ENCODE results near the gene RPS6KA5. TPM values are rescaled to one million over a fixed set of nuclear protein-coding genes. Genes with fewer than 3 reads are reported as not detected.
"Not testable (repeated sequence)": the region's sequence is repeated elsewhere in the genome, so short reads cannot be mapped to it uniquely, and the experiment has no call there.

Gene RPS6KA5
- 10 to 100 TPM; 48.1 to 58.2 TPM for total RNA-seq

GRCh38 chr14:91060351-91061055, at the start of gene RPS6KA5:
TSS of gene RPS6KA5 (minus strand) at chr14:91060641. CDS start at chr14:91060434, 207 bp downstream.
- no peaks in the 10 kb centered on the region for H3K9me3 Mint-ChIP-seq (ENCODE audit: low read depth)
- CTCF ChIA-PET, result interaction anchor here (0.5 to 9.7 kb wide), 21 partner anchors 13 to 301 kb away, joined by 3 to 125 read pairs (median 4); partner anchors contain the start of gene DGLUCY

GRCh38 chr14:91108941-91109611, 48.6 kb upstream of the RPS6KA5 start:
- H3K4me1 Mint-ChIP-seq, result peaks cover 54% of the 10 kb centered on the region
- H3K4me3 Mint-ChIP-seq, result peak overlapping the region; percentile 34
- CTCF ChIA-PET, result no interaction called here

More at GRCh38 chr14:91060351-91061055, at the start of gene RPS6KA5:
- H3K4me3 Mint-ChIP-seq, result peak within 1 kb of the TSS; percentile 76
- ATAC-seq, result peak; percentile 84
- H3K27me3 Mint-ChIP-seq, result no peaks in the 10 kb centered on the region
- peaks cover 57% of the 10 kb centered on the region for H3K4me1 Mint-ChIP-seq
- peaks cover 43% of the 10 kb centered on the region for H3K36me3 Mint-ChIP-seq
- peak; percentile 100 for DNase-seq
- peak within 1 kb of the TSS; percentile 78 for H3K27ac Mint-ChIP-seq

GRCh38 chr14:91103116-91103515, 42.7 kb upstream of the RPS6KA5 start:
- CTCF ChIA-PET, result no interaction called here
- no peak overlapping the region for H3K4me3 Mint-ChIP-seq

More at GRCh38 chr14:91108941-91109611, 48.6 kb upstream of the RPS6KA5 start:
- Mint-ChIP-seq H3K27ac (peak overlapping the region; percentile 94), H3K36me3 (peaks cover 10% of the 10 kb centered on the region), H3K9me3 (ENCODE audit: low read depth) (no peaks in the 10 kb centered on the region), H3K27me3 (no peaks in the 10 kb centered on the region)
- DNase-seq, result peak; percentile 65
- ATAC-seq, result peak; percentile 13

GRCh38 chr14:91100102-91100501, 39.7 kb upstream of the RPS6KA5 start:
- Mint-ChIP-seq H3K27ac (peak overlapping the region; percentile 77), H3K27me3 (no peaks in the 10 kb centered on the region), H3K36me3 (peaks cover 8% of the 10 kb centered on the region), H3K4me3 (peak overlapping the region; percentile 6), H3K4me1 (peaks cover 21% of the 10 kb centered on the region), H3K9me3 (ENCODE audit: low read depth) (no peaks in the 10 kb centered on the region)
- CTCF ChIA-PET, result interaction anchor here (1.0 to 1.7 kb wide), 4 partner anchors 13 to 209 kb away, joined by 3 to 4 read pairs (median 4); partner anchors contain the start of gene DGLUCY
- no peak for DNase-seq
- ATAC-seq, result peak; percentile 67

More at GRCh38 chr14:91103116-91103515, 42.7 kb upstream of the RPS6KA5 start:
- ATAC-seq (no peak), DNase-seq (no peak)
- peaks cover 9% of the 10 kb centered on the region for H3K36me3 Mint-ChIP-seq
- no peaks in the 10 kb centered on the region for H3K27me3 Mint-ChIP-seq
- H3K27ac Mint-ChIP-seq, result no peak overlapping the region
- no peaks in the 10 kb centered on the region for H3K9me3 Mint-ChIP-seq (ENCODE audit: low read depth)
- peaks cover 28% of the 10 kb centered on the region for H3K4me1 Mint-ChIP-seq

DNA sequence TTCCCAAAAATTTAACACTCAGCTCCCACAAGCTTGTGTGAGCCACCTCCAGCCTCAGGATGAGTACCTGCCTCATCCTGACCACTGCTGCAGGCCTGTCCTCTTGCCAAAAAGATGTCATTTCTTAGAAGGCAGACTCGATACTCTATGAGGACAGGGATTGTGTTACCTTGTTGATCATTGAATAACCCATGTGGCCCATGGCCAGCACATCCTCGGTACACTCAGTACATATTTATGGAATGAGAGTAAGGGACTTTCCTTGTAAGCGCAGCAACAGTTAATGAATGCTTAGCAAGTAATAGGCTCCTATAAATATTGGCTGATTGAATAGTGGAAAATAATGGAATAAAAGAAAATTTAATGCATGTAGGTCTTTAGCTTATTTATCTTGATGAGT, 38.1 kb upstream of the RPS6KA5 start:
- no peak overlapping the region for H3K4me3 Mint-ChIP-seq

GRCh38 chr14:91097657-91098056, 37.2 kb upstream of the RPS6KA5 start:
- not testable (repeated sequence) for H3K27me3 Mint-ChIP-seq; H3K36me3 Mint-ChIP-seq; ATAC-seq; DNase-seq; H3K27ac Mint-ChIP-seq; H3K9me3 Mint-ChIP-seq (ENCODE audit: low read depth); H3K4me3 Mint-ChIP-seq
- CTCF ChIA-PET, result interaction anchor here (0.7 to 1.5 kb wide), 4 partner anchors 9 to 84 kb away, joined by 3 read pairs; partner anchors contain the start of gene RPS6KA5
- peaks cover 21% of the 10 kb centered on the region for H3K4me1 Mint-ChIP-seq

More for the DNA sequence above, 38.1 kb upstream of the RPS6KA5 start:
- Mint-ChIP-seq H3K27me3 (no peaks in the 10 kb centered on the region), H3K36me3 (peaks cover 7% of the 10 kb centered on the region), H3K4me1 (peaks cover 21% of the 10 kb centered on the region), H3K27ac (no peak overlapping the region), H3K9me3 (ENCODE audit: low read depth) (no peaks in the 10 kb centered on the region)
- CTCF ChIA-PET, result interaction anchor here (1.1 to 1.6 kb wide), 2 partner anchors 13 to 38 kb away, joined by 3 to 5 read pairs; partner anchors contain the start of gene RPS6KA5
- ATAC-seq (no peak), DNase-seq (no peak)

DNA sequence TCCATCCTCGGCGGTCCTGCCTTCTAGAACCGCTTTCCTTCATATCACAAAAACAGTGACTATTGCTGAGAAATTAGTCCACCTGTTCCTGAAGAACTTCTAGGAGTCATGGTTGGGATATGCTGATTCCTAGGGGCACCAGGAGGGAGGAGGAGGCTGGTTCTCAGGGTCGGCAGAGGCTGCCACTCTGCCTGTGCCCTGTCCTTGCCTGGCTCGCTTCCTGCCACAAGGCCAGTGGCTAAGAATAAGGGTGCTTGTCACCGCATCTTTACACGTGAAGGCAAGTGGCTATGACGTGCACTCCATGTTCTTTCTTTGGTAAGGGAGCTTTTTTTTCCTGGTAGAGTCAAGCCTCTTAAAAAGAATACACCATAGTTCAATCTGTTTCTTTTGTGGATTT, 34.7 kb upstream of the RPS6KA5 start:
- no peak overlapping the region for H3K4me3 Mint-ChIP-seq
- no peaks in the 10 kb centered on the region for H3K27me3 Mint-ChIP-seq
- ATAC-seq, result no peak
- H3K9me3 Mint-ChIP-seq (ENCODE audit: low read depth), result no peaks in the 10 kb centered on the region
- no peak for DNase-seq
- peaks cover 22% of the 10 kb centered on the region for H3K4me1 Mint-ChIP-seq
- H3K36me3 Mint-ChIP-seq, result peaks cover 5% of the 10 kb centered on the region
- CTCF ChIA-PET, result interaction anchor here (0.7 to 1.1 kb wide), 3 partner anchors 12 to 20 kb away, joined by 3 read pairs; no protein-coding TSS in a partner anchor
- no peak overlapping the region for H3K27ac Mint-ChIP-seq

DNA sequence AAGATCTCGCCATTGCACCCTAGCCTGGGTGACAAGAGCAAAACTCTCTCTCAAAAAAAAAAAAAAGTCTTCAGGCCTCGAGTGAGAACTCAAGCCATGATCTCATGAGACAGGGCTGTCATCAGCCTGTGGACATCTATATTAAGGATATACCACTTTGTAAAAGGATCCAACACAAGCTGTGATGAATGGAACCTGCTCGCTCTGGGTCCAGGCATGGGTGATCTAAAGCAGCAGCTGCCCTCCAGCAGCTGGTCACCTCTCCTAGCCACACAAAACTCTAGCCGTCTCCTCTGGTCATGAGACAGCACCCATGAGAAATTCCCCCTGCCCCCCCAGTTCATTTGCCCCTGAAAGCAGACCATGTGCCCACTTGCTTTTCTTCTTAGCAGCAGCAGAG, 34.3 kb upstream of the RPS6KA5 start:
- no peak overlapping the region for H3K27ac Mint-ChIP-seq
- DNase-seq, result no peak
- H3K9me3 Mint-ChIP-seq (ENCODE audit: low read depth), result no peaks in the 10 kb centered on the region
- CTCF ChIA-PET, result interaction anchor here (0.9 to 1.1 kb wide), 2 partner anchors 12 to 20 kb away, joined by 3 read pairs; no protein-coding TSS in a partner anchor
- H3K27me3 Mint-ChIP-seq, result no peaks in the 10 kb centered on the region
- no peak for ATAC-seq
- peaks cover 22% of the 10 kb centered on the region for H3K4me1 Mint-ChIP-seq
- peaks cover 5% of the 10 kb centered on the region for H3K36me3 Mint-ChIP-seq
- H3K4me3 Mint-ChIP-seq, result no peak overlapping the region

DNA sequence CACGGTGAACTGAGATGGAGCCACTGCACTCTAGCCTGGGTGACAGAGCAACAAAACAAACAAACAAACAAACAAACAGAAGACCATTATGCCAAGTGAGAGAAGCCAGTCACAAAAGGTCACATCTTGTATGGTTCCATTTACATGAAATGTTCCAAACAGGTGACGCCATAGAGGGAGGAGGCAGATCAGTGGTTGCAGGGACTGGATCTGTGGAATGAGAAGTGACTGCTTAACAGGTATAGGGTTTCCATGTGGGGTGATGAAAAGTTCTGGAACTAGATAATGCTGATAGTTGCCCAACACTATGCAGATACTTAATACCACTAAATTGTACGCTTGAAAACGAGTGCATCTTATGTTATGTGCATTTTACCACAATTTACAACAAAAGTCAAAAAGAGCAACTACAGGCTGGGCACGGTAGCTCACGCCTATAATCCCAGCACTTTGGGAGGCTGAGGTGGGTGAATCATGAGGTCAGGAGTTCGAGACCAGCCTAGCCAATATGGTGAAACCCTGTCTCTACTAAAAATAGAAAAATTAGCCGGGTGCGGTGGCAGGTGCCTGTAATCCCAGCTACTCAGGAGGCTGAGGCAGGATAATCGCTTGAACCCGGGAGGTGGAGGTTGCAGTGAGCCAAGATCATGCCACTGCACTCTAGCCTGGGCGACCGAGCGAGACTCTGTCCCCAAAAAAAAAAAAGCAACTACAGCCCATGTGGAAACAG, 33.5 kb upstream of the RPS6KA5 start:
- peaks cover 16% of the 10 kb centered on the region for H3K4me1 Mint-ChIP-seq
- CTCF ChIA-PET; H3K9me3 Mint-ChIP-seq (ENCODE audit: low read depth); H3K36me3 Mint-ChIP-seq; DNase-seq; ATAC-seq; H3K27me3 Mint-ChIP-seq; H3K27ac Mint-ChIP-seq; H3K4me3 Mint-ChIP-seq: not testable (repeated sequence)

DNA sequence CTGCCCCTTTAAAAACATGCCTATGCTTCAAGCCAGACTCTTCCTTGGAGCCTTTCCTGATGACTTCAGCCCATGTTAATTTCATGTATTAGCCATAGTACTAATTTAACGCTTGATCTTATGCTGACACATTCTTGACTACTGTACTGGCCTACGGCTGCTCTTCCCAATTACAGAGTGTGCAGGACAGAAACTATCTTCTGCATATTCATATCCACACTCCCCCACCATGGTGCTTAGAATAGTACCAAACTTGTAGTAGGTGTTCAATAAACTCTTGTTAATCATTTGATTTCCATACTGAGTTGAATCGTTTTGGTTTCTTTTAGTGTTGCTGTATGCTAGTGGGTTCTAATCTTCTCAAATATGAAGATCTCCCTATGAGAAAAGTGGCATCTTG, 31.6 kb upstream of the RPS6KA5 start:
- Mint-ChIP-seq H3K4me3 (no peak overlapping the region), H3K27me3 (no peaks in the 10 kb centered on the region), H3K4me1 (peaks cover 19% of the 10 kb centered on the region), H3K36me3 (peaks cover 2% of the 10 kb centered on the region), H3K9me3 (ENCODE audit: low read depth) (no peaks in the 10 kb centered on the region), H3K27ac (no peak overlapping the region)
- no peak for ATAC-seq
- DNase-seq, result no peak
- CTCF ChIA-PET, result no interaction called here

DNA sequence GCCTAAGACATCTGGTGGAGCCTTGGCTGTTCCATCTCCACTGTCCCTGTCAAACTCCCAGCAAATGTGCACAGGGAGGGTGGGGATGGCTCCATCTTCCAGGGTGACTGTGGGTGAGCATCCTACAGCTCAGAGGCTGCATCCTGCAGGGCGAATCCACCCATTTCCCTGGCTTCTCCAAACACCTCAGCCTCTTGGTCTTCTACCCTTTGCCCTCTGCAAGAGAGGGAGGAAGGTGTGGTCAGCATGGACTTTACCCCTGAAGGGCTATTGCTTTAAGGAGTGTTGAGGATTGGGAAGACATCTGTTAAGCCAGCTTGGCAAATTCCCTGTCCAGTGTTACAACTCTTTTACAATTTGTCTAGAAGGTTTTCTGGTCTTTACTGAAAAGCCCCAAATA, 30.3 kb upstream of the RPS6KA5 start:
- Mint-ChIP-seq H3K4me1 (peaks cover 22% of the 10 kb centered on the region), H3K27ac (no peak overlapping the region), H3K4me3 (no peak overlapping the region), H3K36me3 (peaks cover 2% of the 10 kb centered on the region), H3K27me3 (no peaks in the 10 kb centered on the region), H3K9me3 (ENCODE audit: low read depth) (no peaks in the 10 kb centered on the region)
- CTCF ChIA-PET, result interaction anchor here (1.3 to 1.4 kb wide), 3 partner anchors 12 to 188 kb away, joined by 3 to 4 read pairs (median 3); no protein-coding TSS in a partner anchor
- ATAC-seq, result no peak
- DNase-seq, result no peak

GRCh38 chr14:91089958-91090535, 29.6 kb upstream of the RPS6KA5 start:
- peaks cover 24% of the 10 kb centered on the region for H3K4me1 Mint-ChIP-seq
- peaks cover 5% of the 10 kb centered on the region for H3K36me3 Mint-ChIP-seq
- H3K4me3 Mint-ChIP-seq, result no peak overlapping the region
- no peak overlapping the region for H3K27ac Mint-ChIP-seq
- ATAC-seq (no peak), DNase-seq (no peak)
- H3K9me3 Mint-ChIP-seq (ENCODE audit: low read depth), result no peaks in the 10 kb centered on the region
- CTCF ChIA-PET, result interaction anchor here (1.3 to 1.4 kb wide), 3 partner anchors 11 to 187 kb away, joined by 3 to 4 read pairs (median 3); no protein-coding TSS in a partner anchor
- no peaks in the 10 kb centered on the region for H3K27me3 Mint-ChIP-seq
